ENCODE data around the gene OPCML.

Gene OPCML

GRCh38 chr11:133541021-133541719 lies 8.9 kb upstream of the OPCML start:
- DNase-seq (ENCODE audit: low spot score): no peak

GRCh38 chr11:133536198-133536597 lies 3.9 kb upstream of the OPCML start:
- DNase-seq (ENCODE audit: low spot score): no peak

- DNase-seq (ENCODE audit: low spot score): no peak
Measured at GRCh38 chr11:133533205-133533604, 904 bp upstream of the OPCML start.

GRCh38 chr11:133531458-133531857 lies 843 bp downstream of the OPCML start:
- no peak for DNase-seq (ENCODE audit: low spot score)

- DNase-seq (ENCODE audit: low spot score): no peak
Measured at GRCh38 chr11:133530501-133530835, 1.8 kb downstream of the OPCML start.

- DNase-seq (ENCODE audit: low spot score): no peak
Measured at GRCh38 chr11:133529807-133530500, 2.3 kb downstream of the OPCML start.

GRCh38 chr11:133526790-133527189 lies 5.5 kb downstream of the OPCML start:
- no peak for DNase-seq (ENCODE audit: low spot score)

- no peak for DNase-seq (ENCODE audit: low spot score)
Measured at GRCh38 chr11:133525976-133526375, 6.3 kb downstream of the OPCML start.

- no peak for DNase-seq (ENCODE audit: low spot score)
Measured at GRCh38 chr11:133524488-133524887, 7.8 kb downstream of the OPCML start.

- no peak for DNase-seq (ENCODE audit: low spot score)
Measured at GRCh38 chr11:133522344-133522743, 10.0 kb downstream of the OPCML start.

- DNase-seq (ENCODE audit: low spot score): no peak
Measured at GRCh38 chr11:133521502-133521901, 10.8 kb downstream of the OPCML start.

GRCh38 chr11:133520707-133521106 lies 11.6 kb downstream of the OPCML start:
- no peak for DNase-seq (ENCODE audit: low spot score)

- DNase-seq (ENCODE audit: low spot score): no peak
Measured at GRCh38 chr11:133519560-133519959, 12.7 kb downstream of the OPCML start.

- DNase-seq (ENCODE audit: low spot score): no peak
Measured at GRCh38 chr11:133518702-133519264, 13.5 kb downstream of the OPCML start.

GRCh38 chr11:133516845-133517244 lies 15.5 kb downstream of the OPCML start:
- no peak for DNase-seq (ENCODE audit: low spot score)

- DNase-seq (ENCODE audit: low spot score): no peak
Measured at GRCh38 chr11:133515107-133515506, 17.2 kb downstream of the OPCML start.

GRCh38 chr11:133509924-133510697 lies 22.2 kb downstream of the OPCML start:
- DNase-seq (ENCODE audit: low spot score): no peak

GRCh38 chr11:133508468-133508867 lies 23.8 kb downstream of the OPCML start:
- DNase-seq (ENCODE audit: low spot score): no peak

- DNase-seq (ENCODE audit: low spot score): no peak
Measured at GRCh38 chr11:133507185-133507584, 25.1 kb downstream of the OPCML start.

- no peak for DNase-seq (ENCODE audit: low spot score)
Measured at GRCh38 chr11:133506551-133507094, 25.7 kb downstream of the OPCML start.

GRCh38 chr11:133506023-133506422 lies 26.3 kb downstream of the OPCML start:
- DNase-seq (ENCODE audit: low spot score): no peak

GRCh38 chr11:133504906-133505305 lies 27.4 kb downstream of the OPCML start:
- no peak for DNase-seq (ENCODE audit: low spot score)

GRCh38 chr11:133503776-133504175 lies 28.5 kb downstream of the OPCML start:
- DNase-seq (ENCODE audit: low spot score): no peak
